OCI-LY1 (cell line): ENCODE data around the gene CPTP.

ENCODE experiments used
- CTCF ChIP-seq: fragments of 200-600 bp; sonication (generic), shearing (Covaris generic); IDR thresholded peaks from 2 replicates; pipeline ENCODE4 v1.5.1; 2017; ENCODE audit warnings: mild to moderate bottlenecking, antibody characterized with exemption, low read length, moderate library complexity, mixed read lengths
- EZH2 ChIP-seq: fragments of 200-600 bp; sonication (generic), shearing (Covaris generic); IDR thresholded peaks from 2 replicates; pipeline ENCODE4 v1.8.0; 2017; ENCODE audit warnings: borderline replicate concordance, mixed run types, mild to moderate bottlenecking, antibody characterized with exemption, low read length, moderate library complexity, mixed read lengths

- TF ChIP-seq CTCF = no peak
- TF ChIP-seq EZH2 = no peak
Observed at GRCh38 chr1:1359308-1359663, 34.7 kb downstream of the CPTP start.
